ENCODE results near the gene GLIS1.

The GLIS1 gene

DNA sequence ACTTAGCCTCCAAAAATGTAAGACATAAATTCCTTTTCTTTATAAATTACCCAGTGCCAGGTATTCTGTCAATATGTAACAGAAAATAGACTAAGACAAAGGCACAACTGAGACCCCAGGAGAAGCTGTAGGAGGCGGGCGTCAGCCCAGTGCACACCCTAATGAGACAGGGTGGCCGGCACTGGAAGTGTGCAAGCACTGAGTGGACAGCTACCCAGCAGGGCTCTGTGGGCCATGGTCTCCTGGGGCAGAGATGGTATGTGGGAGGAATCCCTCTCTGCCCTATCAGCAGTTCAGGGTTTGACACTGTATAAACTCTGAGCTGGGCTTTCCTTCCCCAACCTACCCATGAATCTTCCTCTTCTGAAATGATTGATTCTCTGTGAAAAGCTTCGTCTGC, 139.5 kb downstream of the GLIS1 start:
- TF ChIP-seq, protein P1, sequence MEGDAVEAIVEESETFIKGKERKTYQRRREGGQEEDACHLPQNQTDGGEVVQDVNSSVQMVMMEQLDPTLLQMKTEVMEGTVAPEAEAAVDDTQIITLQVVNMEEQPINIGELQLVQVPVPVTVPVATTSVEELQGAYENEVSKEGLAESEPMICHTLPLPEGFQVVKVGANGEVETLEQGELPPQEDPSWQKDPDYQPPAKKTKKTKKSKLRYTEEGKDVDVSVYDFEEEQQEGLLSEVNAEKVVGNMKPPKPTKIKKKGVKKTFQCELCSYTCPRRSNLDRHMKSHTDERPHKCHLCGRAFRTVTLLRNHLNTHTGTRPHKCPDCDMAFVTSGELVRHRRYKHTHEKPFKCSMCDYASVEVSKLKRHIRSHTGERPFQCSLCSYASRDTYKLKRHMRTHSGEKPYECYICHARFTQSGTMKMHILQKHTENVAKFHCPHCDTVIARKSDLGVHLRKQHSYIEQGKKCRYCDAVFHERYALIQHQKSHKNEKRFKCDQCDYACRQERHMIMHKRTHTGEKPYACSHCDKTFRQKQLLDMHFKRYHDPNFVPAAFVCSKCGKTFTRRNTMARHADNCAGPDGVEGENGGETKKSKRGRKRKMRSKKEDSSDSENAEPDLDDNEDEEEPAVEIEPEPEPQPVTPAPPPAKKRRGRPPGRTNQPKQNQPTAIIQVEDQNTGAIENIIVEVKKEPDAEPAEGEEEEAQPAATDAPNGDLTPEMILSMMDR (conservative IDR thresholded peaks at IDR 0.05; ENCODE audit: low read depth, low read length): no peak
- H3K4me3 ChIP-seq (ENCODE audit: low read length): no peak overlapping the region
- no peak for DNase-seq (ENCODE audit: low read depth)

DNA sequence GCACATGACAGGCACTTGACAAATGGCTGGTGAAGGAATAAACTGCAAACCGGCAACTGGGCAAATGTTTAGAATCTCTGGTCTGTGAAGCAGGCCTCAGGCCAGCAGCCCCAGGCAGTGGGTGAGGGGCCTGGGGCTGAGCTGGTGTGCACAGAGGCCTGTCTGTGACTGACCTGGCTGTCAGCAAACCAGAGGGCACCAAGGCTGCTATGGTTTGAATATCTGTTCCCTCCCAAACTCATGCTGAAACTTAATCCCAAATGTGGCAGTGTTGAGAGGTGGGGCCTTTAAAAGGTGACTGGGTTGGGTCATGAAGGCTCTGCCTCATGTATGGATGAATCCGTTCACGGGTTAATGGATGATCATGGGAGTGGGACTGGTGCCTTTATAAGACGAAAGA, 140.0 kb downstream of the GLIS1 start:
- H3K4me3 ChIP-seq (ENCODE audit: low read length): no peak overlapping the region
- no peak for DNase-seq (ENCODE audit: low read depth)
- TF ChIP-seq, protein P1 (conservative IDR thresholded peaks at IDR 0.05; ENCODE audit: low read depth, low read length): no peak

DNA sequence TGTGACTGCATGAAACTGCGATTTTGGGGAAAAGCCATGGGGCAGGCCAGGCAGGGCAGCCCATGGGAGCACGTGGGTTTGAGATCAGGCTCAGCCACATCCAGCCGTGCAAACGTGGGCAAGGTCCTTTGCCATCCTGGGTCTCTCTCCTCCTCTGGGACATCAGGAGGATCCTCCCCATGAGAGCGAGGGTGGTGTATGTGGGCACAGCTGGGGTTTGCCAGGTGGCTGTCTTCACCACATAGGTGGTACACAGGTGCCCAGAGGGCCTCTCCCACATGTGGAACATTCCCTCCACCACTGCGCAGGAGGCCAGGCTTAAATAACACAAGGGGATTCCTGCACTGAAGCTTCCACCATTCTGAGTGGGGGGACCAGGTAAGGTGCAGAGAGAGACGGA, 143.1 kb downstream of the GLIS1 start:
- no peak overlapping the region for H3K4me3 ChIP-seq (ENCODE audit: low read length)
- DNase-seq (ENCODE audit: low read depth): no peak
- TF ChIP-seq, protein P1 (conservative IDR thresholded peaks at IDR 0.05; ENCODE audit: low read depth, low read length): no peak

DNA sequence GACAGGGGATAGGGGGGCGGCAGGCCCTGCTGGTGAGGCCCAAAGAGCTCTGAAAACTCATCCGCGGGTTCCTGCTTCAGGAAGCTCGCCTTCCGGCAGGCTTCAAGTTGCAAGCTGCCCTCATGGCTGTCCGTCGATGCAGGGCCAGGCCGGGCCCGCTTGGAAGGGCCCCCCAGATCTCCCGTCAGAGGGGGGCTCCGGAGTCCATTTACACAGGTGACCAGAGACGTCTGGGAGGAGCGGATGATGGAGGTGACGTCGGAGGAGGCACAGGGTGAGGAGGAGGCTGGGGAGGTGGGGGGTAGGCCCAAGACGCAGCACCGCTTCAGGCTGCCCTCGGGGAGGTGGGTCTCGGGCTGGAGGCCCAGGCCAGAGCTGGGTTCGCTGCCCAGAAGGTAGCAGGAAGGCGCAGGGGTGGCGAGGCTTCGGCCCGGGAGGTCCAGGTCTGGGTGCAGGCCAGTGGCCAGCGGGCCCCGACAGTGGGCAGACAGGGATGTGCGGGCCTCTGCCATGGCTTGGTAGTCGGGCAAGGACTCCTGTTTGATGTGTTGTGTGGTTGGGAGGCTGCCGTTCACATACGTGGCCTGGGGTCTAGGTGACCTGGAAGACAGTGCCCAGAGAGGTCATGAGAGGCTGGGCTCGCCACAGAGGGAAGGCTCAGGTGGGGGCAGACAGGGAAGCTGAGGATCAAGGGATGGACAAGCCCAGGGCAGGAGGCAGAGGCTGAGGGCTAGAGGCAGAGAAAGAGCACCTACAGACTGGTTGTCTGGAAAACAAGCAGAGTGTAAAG, 144.4 kb downstream of the GLIS1 start:
- H3K4me3 ChIP-seq (ENCODE audit: low read length): no peak overlapping the region
- no peak for DNase-seq (ENCODE audit: low read depth)
- TF ChIP-seq, protein P1 (conservative IDR thresholded peaks at IDR 0.05; ENCODE audit: low read depth, low read length): no peak

DNA sequence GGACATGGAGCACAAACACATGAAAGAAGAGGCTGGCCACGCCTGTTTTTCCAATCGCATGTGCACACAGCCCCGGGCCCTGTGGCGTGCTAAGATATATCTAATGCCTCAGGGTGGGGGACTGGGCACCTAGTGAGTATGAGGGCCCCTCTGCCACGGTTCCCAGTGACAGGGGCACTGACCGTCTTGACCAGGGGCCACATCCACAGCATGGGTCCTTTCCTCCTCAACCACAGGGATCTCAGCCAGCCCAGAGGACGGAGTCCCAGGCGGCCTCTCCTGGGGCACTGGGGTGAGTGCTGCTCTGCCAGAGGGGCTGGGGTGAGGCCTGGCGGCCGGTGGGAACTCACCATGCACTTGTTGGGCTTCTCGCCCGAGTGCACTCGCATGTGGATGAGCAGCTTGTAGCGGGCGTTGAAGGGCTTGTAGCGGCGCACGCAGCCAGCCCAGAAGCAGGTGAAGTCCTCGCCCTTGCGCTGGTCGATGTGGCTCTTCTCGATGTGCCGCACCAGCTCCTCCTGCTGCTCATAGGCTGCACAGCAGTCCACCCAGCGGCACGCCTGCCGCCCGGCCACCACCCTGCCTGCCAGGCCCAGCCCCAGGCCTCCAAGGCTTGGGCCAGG, 145.1 kb downstream of the GLIS1 start:
- no peak for DNase-seq (ENCODE audit: low read depth)
- TF ChIP-seq, protein P1 (conservative IDR thresholded peaks at IDR 0.05; ENCODE audit: low read depth, low read length): peak; percentile 84
- no peak overlapping the region for H3K4me3 ChIP-seq (ENCODE audit: low read length)

DNA sequence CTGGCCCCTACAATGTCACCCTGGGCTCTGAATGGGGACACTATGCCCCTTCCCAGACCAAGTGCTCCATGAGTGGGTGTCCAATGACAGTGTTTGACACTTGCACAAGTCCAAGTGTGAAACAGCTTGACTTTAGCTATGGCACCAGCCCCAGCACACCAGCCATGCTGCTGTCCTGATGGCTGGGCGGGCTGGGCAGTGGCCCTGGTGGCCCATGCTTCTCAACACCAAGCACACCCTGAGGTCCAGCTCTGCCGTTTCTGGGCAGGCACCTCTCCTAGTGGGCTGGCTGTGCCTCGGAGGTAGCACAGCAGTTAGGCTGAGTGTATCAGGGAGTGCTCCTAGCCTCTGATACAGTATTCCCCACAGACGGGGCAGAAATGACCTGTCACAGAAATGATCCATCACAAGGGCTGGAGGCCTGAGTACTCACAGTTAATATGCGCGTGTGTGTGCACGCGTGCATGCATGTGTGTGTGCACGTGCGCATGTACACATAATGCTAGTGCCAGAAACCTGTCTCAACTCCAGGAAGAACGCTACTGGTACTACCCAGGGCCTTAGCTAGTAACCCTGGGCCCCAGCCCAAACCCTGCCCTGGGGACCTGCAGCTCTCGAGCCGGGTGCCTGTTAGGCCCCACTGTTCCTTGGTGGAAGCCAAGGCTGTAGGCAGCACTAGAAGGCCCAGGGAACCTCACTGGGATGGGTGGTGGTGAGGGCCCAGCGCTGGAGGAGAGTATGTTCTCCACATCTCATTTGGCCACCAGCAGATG, 145.8 kb downstream of the GLIS1 start:
- TF ChIP-seq, protein P1 (conservative IDR thresholded peaks at IDR 0.05; ENCODE audit: low read depth, low read length): no peak
- DNase-seq (ENCODE audit: low read depth): no peak

More for the DNA sequence above, 145.8 kb downstream of the GLIS1 start:
- no peak overlapping the region for H3K4me3 ChIP-seq (ENCODE audit: low read length)

All from retinal pigment epithelial cell (primary cell).